22Rv1 (cell line): Measurements from ENCODE around the gene MYO7B.

ENCODE experiments used
- CTCF ChIP-seq: fragments of 450-650 bp; IDR thresholded peaks from 2 replicates; pipeline ENCODE4 v1.5.1; 2017; ENCODE audit warnings: mild to moderate bottlenecking
- ZFX ChIP-seq: fragments of 450-650 bp; IDR thresholded peaks from 2 replicates; pipeline ENCODE4 v1.6.1; 2017; ENCODE audit warnings: antibody characterized with exemption, borderline replicate concordance

- TF ChIP-seq ZFX, result no peak
- TF ChIP-seq CTCF, result no peak
Observed at GRCh38 chr2:127638361-127639110, 103.1 kb downstream of the MYO7B start.
